Activated naive CD4-positive, alpha-beta T cell treated with anti-CD3 and anti-CD28 coated beads for 36 hours (primary cell): ENCODE results near the gene BDP1. TPM values are rescaled to one million over a fixed set of nuclear protein-coding genes. Genes with fewer than 3 reads are reported as not detected.
"Not testable (repeated sequence)": the region's sequence is repeated elsewhere in the genome, so short reads cannot be mapped to it uniquely, and the experiment has no call there.

Experiments used
- CTCF ChIA-PET: fragments of 350-600 bp; sonication (Branson Sonifier 250); formaldehyde crosslinking; loops from one replicate; lab custom pipeline; 2021; ENCODE audit warnings: antibody characterized with exemption; lab: Charles Lee
- DNase-seq: peaks from one replicate; pipeline ENCODE4 v3.0.0-alpha.2; 2020
- H3K27ac Mint-ChIP-seq: one replicate; pipeline ENCODE4 v1.8.0; 2021; ENCODE audit warnings: mild to moderate bottlenecking, mixed read lengths
- H3K27me3 Mint-ChIP-seq: one replicate; pipeline ENCODE4 v1.8.0; 2021; ENCODE audit warnings: low read depth, mixed read lengths
- H3K36me3 Mint-ChIP-seq: one replicate; pipeline ENCODE4 v1.8.0; 2021; ENCODE audit warnings: low read depth, mixed read lengths
- H3K4me1 Mint-ChIP-seq: one replicate; pipeline ENCODE4 v1.8.0; 2021; ENCODE audit warnings: low read depth, mixed read lengths
- H3K4me3 Mint-ChIP-seq: one replicate; pipeline ENCODE4 v1.8.0; 2021; ENCODE audit warnings: mild to moderate bottlenecking, moderate library complexity, mixed read lengths
- H3K9me3 Mint-ChIP-seq: one replicate; pipeline ENCODE4 v1.8.0; 2021; ENCODE audit warnings: mixed read lengths
- intact Hi-C: fragments of 100-400 bp; cut with micrococcal nuclease; formaldehyde crosslinking; loops from one replicate; pipeline ENCODE4 v1.15.1; 2023
- total RNA-seq, 2 experiments: library from RNA; stranded (reverse); gene quantifications; one replicate each; pipeline ENCODE4 v1.2.3, GENCODE V29; 2021

Gene BDP1
- total RNA-seq, 2 experiments from 2014 or later: 20.6 to 20.8 TPM

- peaks cover 11% of the 10 kb centered on the region for H3K4me1 Mint-ChIP-seq
- H3K9me3 Mint-ChIP-seq: no peaks in the 10 kb centered on the region
- intact Hi-C loops: loop anchor here (2.0 kb wide), 1 partner anchor 63 kb away; no protein-coding TSS in a partner anchor
- H3K27me3 Mint-ChIP-seq: no peaks in the 10 kb centered on the region
- peaks cover 52% of the 10 kb centered on the region for H3K36me3 Mint-ChIP-seq
- CTCF ChIA-PET: no interaction called here
- no peak for DNase-seq
- H3K4me3 Mint-ChIP-seq: no peak overlapping the region
- no peak overlapping the region for H3K27ac Mint-ChIP-seq
Observed at GRCh38 chr5:71537687-71538086, 82.2 kb downstream of the BDP1 start.

- CTCF ChIA-PET, DNase-seq, H3K4me1 Mint-ChIP-seq, H3K27ac Mint-ChIP-seq, H3K9me3 Mint-ChIP-seq, intact Hi-C loops, H3K4me3 Mint-ChIP-seq, H3K27me3 Mint-ChIP-seq: not testable (repeated sequence)
- H3K36me3 Mint-ChIP-seq: peaks cover 47% of the 10 kb centered on the region
Observed at GRCh38 chr5:71550885-71551284, 95.4 kb downstream of the BDP1 start.

GRCh38 chr5:71551582-71551981 lies 96.1 kb downstream of the BDP1 start:
- H3K4me1 Mint-ChIP-seq, CTCF ChIA-PET, H3K27ac Mint-ChIP-seq, DNase-seq, H3K9me3 Mint-ChIP-seq, H3K27me3 Mint-ChIP-seq, H3K4me3 Mint-ChIP-seq, intact Hi-C loops: not testable (repeated sequence)
- peaks cover 44% of the 10 kb centered on the region for H3K36me3 Mint-ChIP-seq

- intact Hi-C loops, H3K4me1 Mint-ChIP-seq, H3K9me3 Mint-ChIP-seq, DNase-seq, H3K4me3 Mint-ChIP-seq, H3K27me3 Mint-ChIP-seq, H3K27ac Mint-ChIP-seq, CTCF ChIA-PET: not testable (repeated sequence)
- peaks cover 45% of the 10 kb centered on the region for H3K36me3 Mint-ChIP-seq
Observed at GRCh38 chr5:71552026-71552749, 96.7 kb downstream of the BDP1 start.

GRCh38 chr5:71563161-71563560 lies 107.7 kb downstream of the BDP1 start:
- intact Hi-C loops: no loop called here
- no peak for DNase-seq
- Mint-ChIP-seq H3K27ac (no peak overlapping the region), H3K36me3 (peaks cover 24% of the 10 kb centered on the region), H3K27me3 (no peaks in the 10 kb centered on the region), H3K4me1 (no peaks in the 10 kb centered on the region), H3K4me3 (no peak overlapping the region), H3K9me3 (no peaks in the 10 kb centered on the region)
- CTCF ChIA-PET: no interaction called here

GRCh38 chr5:71564895-71565294 lies 109.4 kb downstream of the BDP1 start:
- H3K27ac Mint-ChIP-seq: peak overlapping the region; percentile 14
- H3K4me3 Mint-ChIP-seq: no peak overlapping the region
- intact Hi-C loops: no loop called here
- no peaks in the 10 kb centered on the region for H3K27me3 Mint-ChIP-seq
- no peaks in the 10 kb centered on the region for H3K9me3 Mint-ChIP-seq
- H3K36me3 Mint-ChIP-seq: peaks cover 22% of the 10 kb centered on the region
- CTCF ChIA-PET: interaction anchor here (0.6 to 1.0 kb wide), 2 partner anchors 19 to 34 kb away, joined by 3 read pairs; no protein-coding TSS in a partner anchor
- H3K4me1 Mint-ChIP-seq: no peaks in the 10 kb centered on the region
- no peak for DNase-seq

GRCh38 chr5:71569748-71570509 lies 114.5 kb downstream of the BDP1 start:
- no peaks in the 10 kb centered on the region for H3K9me3 Mint-ChIP-seq
- no peaks in the 10 kb centered on the region for H3K4me1 Mint-ChIP-seq
- DNase-seq: no peak
- CTCF ChIA-PET: no interaction called here
- H3K36me3 Mint-ChIP-seq: peaks cover 8% of the 10 kb centered on the region
- H3K27me3 Mint-ChIP-seq: no peaks in the 10 kb centered on the region
- no peak overlapping the region for H3K4me3 Mint-ChIP-seq
- H3K27ac Mint-ChIP-seq: no peak overlapping the region
- intact Hi-C loops: loop anchor here (5.0 kb wide), 1 partner anchor 187 kb away; no protein-coding TSS in a partner anchor

- intact Hi-C loops: loop anchor here (5.0 kb wide), 1 partner anchor 185 kb away; no protein-coding TSS in a partner anchor
- H3K36me3 Mint-ChIP-seq, H3K27ac Mint-ChIP-seq, DNase-seq, H3K27me3 Mint-ChIP-seq, H3K4me1 Mint-ChIP-seq, H3K9me3 Mint-ChIP-seq, CTCF ChIA-PET, H3K4me3 Mint-ChIP-seq: not testable (repeated sequence)
Observed at GRCh38 chr5:71571811-71572210, 116.4 kb downstream of the BDP1 start.

- Mint-ChIP-seq H3K9me3 (no peaks in the 10 kb centered on the region), H3K4me1 (no peaks in the 10 kb centered on the region), H3K27ac (no peak overlapping the region), H3K4me3 (no peak overlapping the region), H3K27me3 (no peaks in the 10 kb centered on the region), H3K36me3 (peaks cover 9% of the 10 kb centered on the region)
- CTCF ChIA-PET: interaction anchor here (2.1 kb wide), 1 partner anchor 9 kb away, joined by 6 read pairs; no protein-coding TSS in a partner anchor
- intact Hi-C loops: loop anchor here (5.0 kb wide), 1 partner anchor 184 kb away; no protein-coding TSS in a partner anchor
- DNase-seq: no peak
Observed at GRCh38 chr5:71573591-71573990, 118.1 kb downstream of the BDP1 start.

- peaks cover 11% of the 10 kb centered on the region for H3K36me3 Mint-ChIP-seq
- H3K4me1 Mint-ChIP-seq, DNase-seq, CTCF ChIA-PET, intact Hi-C loops, H3K27me3 Mint-ChIP-seq, H3K4me3 Mint-ChIP-seq, H3K27ac Mint-ChIP-seq, H3K9me3 Mint-ChIP-seq: not testable (repeated sequence)
Observed at GRCh38 chr5:71575588-71575987, 120.1 kb downstream of the BDP1 start.

- H3K4me3 Mint-ChIP-seq: no peak overlapping the region
- no peaks in the 10 kb centered on the region for H3K4me1 Mint-ChIP-seq
- no peaks in the 10 kb centered on the region for H3K9me3 Mint-ChIP-seq
- CTCF ChIA-PET: interaction anchor here (0.6 kb wide), 2 partner anchors 17 to 566 kb away, joined by 3 read pairs; no protein-coding TSS in a partner anchor
- H3K36me3 Mint-ChIP-seq: peaks cover 11% of the 10 kb centered on the region
- intact Hi-C loops: no loop called here
- no peak for DNase-seq
- no peaks in the 10 kb centered on the region for H3K27me3 Mint-ChIP-seq
- no peak overlapping the region for H3K27ac Mint-ChIP-seq
Observed at GRCh38 chr5:71576241-71576640, 120.8 kb downstream of the BDP1 start.

- H3K4me1 Mint-ChIP-seq, CTCF ChIA-PET, DNase-seq, intact Hi-C loops, H3K27ac Mint-ChIP-seq, H3K9me3 Mint-ChIP-seq, H3K27me3 Mint-ChIP-seq, H3K4me3 Mint-ChIP-seq: not testable (repeated sequence)
- H3K36me3 Mint-ChIP-seq: peaks cover 11% of the 10 kb centered on the region
Observed at GRCh38 chr5:71577839-71578238, 122.4 kb downstream of the BDP1 start.
